Tibial artery (tissue), 4 donors: ENCODE data around the gene WIPF2.
"Not testable (repeated sequence)": the region's sequence is repeated elsewhere in the genome, so short reads cannot be mapped to it uniquely, and the experiment has no call there.

Source experiments
- DNase-seq, 2 donors: peaks; one replicate each; pipeline ENCODE4 v3.0.0-alpha.2; 2019
- H3K27ac ChIP-seq, 2 donors: fragments of 200-600 bp; sonication (generic) in 1 of 2; 1 replicate in 1 of 2; 2 replicates in 1 of 2; pipeline ENCODE4 v1.5.1; 2018 to 2019; ENCODE audit warnings: mild to moderate bottlenecking in 1 of 2
- H3K27me3 ChIP-seq, 2 donors: fragments of 200-600 bp; sonication (generic) in 1 of 2; one replicate each; pipeline versions ENCODE4 v1.5.1 to v1.6.0; 2016 to 2019
- H3K36me3 ChIP-seq, 3 donors: fragments of 200-600 bp; sonication (generic) in 2 of 3; one replicate each; pipeline ENCODE4 v1.5.1; 2016 to 2019; ENCODE audit warnings: mild to moderate bottlenecking in 2 of 3
- H3K4me1 ChIP-seq, 4 donors: fragments of 200-600 bp; sonication (generic) in 2 of 4; 1 replicate in 3 of 4; 2 replicates in 1 of 4; pipeline ENCODE4 v1.5.1; 2016 to 2019
- H3K4me3 ChIP-seq, 2 donors: fragments of 200-600 bp; sonication (generic) in 1 of 2; 1 replicate in 1 of 2; 2 replicates in 1 of 2; pipeline ENCODE4 v1.5.1; 2018 to 2019; ENCODE audit warnings: mild to moderate bottlenecking in 2 of 2
- H3K9me3 ChIP-seq, 3 donors: fragments of 200-600 bp; sonication (generic) in 1 of 3; one replicate each; pipeline ENCODE4 v1.5.1; 2016 to 2019
- CTCF ChIP-seq, 2 experiments: fragments of 200-600 bp in 1 of 2; fragments of 450-650 bp in 1 of 2; IDR thresholded peaks; one replicate each; pipeline ENCODE4 v1.5.1; 2017 to 2019; ENCODE audit warnings: antibody characterized with exemption in 2 of 2, mild to moderate bottlenecking in 1 of 2, moderate library complexity in 1 of 2
- intact Hi-C: fragments of 100-400 bp; cut with DNase I; formaldehyde crosslinking; loops from one replicate; pipeline ENCODE4 v1.15.0; 2023; ENCODE audit warnings: low total_unique reads

WIPF2 gene

GRCh38 chr17:40230670-40231069, 11.6 kb downstream of the WIPF2 start:
- no peak for DNase-seq
- intact Hi-C loops, result no loop called here

GRCh38 chr17:40231928-40232327, 12.8 kb downstream of the WIPF2 start:
- H3K4me3 ChIP-seq, intact Hi-C loops, H3K4me1 ChIP-seq, DNase-seq, H3K27me3 ChIP-seq, H3K9me3 ChIP-seq, H3K27ac ChIP-seq: not testable (repeated sequence)
- peaks cover 32 to 55% (median 32%) of the 10 kb centered on the region in 3 donors for H3K36me3 ChIP-seq

More at GRCh38 chr17:40230670-40231069, 11.6 kb downstream of the WIPF2 start:
- H3K27me3 ChIP-seq, result no peaks in the 10 kb centered on the region
- H3K36me3 ChIP-seq, result peaks cover 35 to 52% (median 37%) of the 10 kb centered on the region in 3 donors
- H3K9me3 ChIP-seq, result no peaks in the 10 kb centered on the region
- peaks cover 0 to 4% (median 1%) of the 10 kb centered on the region in 4 donors for H3K4me1 ChIP-seq
- no peak for TF ChIP-seq CTCF (IDR thresholded peaks at IDR 0.05)
- H3K4me3 ChIP-seq, result no peak overlapping the region
- no peak overlapping the region for H3K27ac ChIP-seq

- no peak overlapping the region for H3K27ac ChIP-seq
- no peaks in the 10 kb centered on the region for H3K9me3 ChIP-seq
- intact Hi-C loops, result no loop called here
- no peaks in the 10 kb centered on the region for H3K27me3 ChIP-seq
- H3K4me1 ChIP-seq, result peaks cover 0 to 26% (median 8%) of the 10 kb centered on the region in 4 donors
- no peak for TF ChIP-seq CTCF (IDR thresholded peaks at IDR 0.05)
- H3K36me3 ChIP-seq, result peaks cover 0 to under 1% (median 0%) of the 10 kb centered on the region in 3 donors
- H3K4me3 ChIP-seq, result no peak overlapping the region
- no peak for DNase-seq
Measured at GRCh38 chr17:40241252-40241834, 22.2 kb downstream of the WIPF2 start.

GRCh38 chr17:40242774-40243173, 23.7 kb downstream of the WIPF2 start:
- H3K27me3 ChIP-seq, result no peaks in the 10 kb centered on the region
- H3K36me3 ChIP-seq, result no peaks in the 10 kb centered on the region
- no peaks in the 10 kb centered on the region for H3K9me3 ChIP-seq
- no peak for DNase-seq
- H3K4me3 ChIP-seq, result no peak overlapping the region
- H3K27ac ChIP-seq, result no peak overlapping the region
- H3K4me1 ChIP-seq, result peaks cover 0 to 26% (median 8%) of the 10 kb centered on the region in 4 donors
- intact Hi-C loops, result no loop called here
- TF ChIP-seq CTCF (IDR thresholded peaks at IDR 0.05), result no peak

GRCh38 chr17:40243761-40244160, 24.7 kb downstream of the WIPF2 start:
- Histone ChIP-seq H3K4me1 (peaks cover 0 to 26% (median 8%) of the 10 kb centered on the region in 4 donors), H3K4me3 (no peak overlapping the region), H3K27me3 (no peaks in the 10 kb centered on the region), H3K27ac (no peak overlapping the region), H3K9me3 (no peaks in the 10 kb centered on the region), H3K36me3 (no peaks in the 10 kb centered on the region)
- no peak for DNase-seq
- TF ChIP-seq CTCF (IDR thresholded peaks at IDR 0.05), result no peak
- intact Hi-C loops, result no loop called here

- TF ChIP-seq CTCF (IDR thresholded peaks at IDR 0.05), result no peak
- no peaks in the 10 kb centered on the region for H3K27me3 ChIP-seq
- no peaks in the 10 kb centered on the region for H3K9me3 ChIP-seq
- no peak overlapping the region for H3K27ac ChIP-seq
- H3K4me3 ChIP-seq, result no peak overlapping the region
- intact Hi-C loops, result no loop called here
- DNase-seq, result no peak
- H3K36me3 ChIP-seq, result no peaks in the 10 kb centered on the region
- H3K4me1 ChIP-seq, result peaks cover 0 to 26% (median 8%) of the 10 kb centered on the region in 4 donors
Measured at GRCh38 chr17:40244255-40244654, 25.2 kb downstream of the WIPF2 start.
